Activated CD8-positive, alpha-beta T cell treated with anti-CD3 and anti-CD28 coated beads for 36 hours (primary cell): ENCODE data around the gene PRRG4. TPM values are rescaled to one million over a fixed set of nuclear protein-coding genes. Genes with fewer than 3 reads are reported as not detected.

Experiments
- ATAC-seq: fragments of 200-7000 bp; cut with Tn5 transposase; one replicate; pipeline ENCODE4 v1.10.0; 2021; ENCODE audit warnings: mild to moderate bottlenecking, moderate library complexity
- CTCF ChIA-PET: fragments of 350-600 bp; sonication (Branson Sonifier 250); formaldehyde crosslinking; loops from one replicate; lab custom pipeline; 2021; ENCODE audit warnings: antibody characterized with exemption; lab: Charles Lee
- POLR2A ChIA-PET: fragments of 350-600 bp; sonication (Branson Sonifier 250); formaldehyde crosslinking; loops from one replicate; lab custom pipeline; 2021; ENCODE audit warnings: antibody characterized with exemption; lab: Charles Lee
- DNase-seq: peaks from one replicate; pipeline ENCODE4 v3.0.0-alpha.2; 2020
- H3K27ac Mint-ChIP-seq: one replicate; pipeline ENCODE4 v1.8.0; 2021; ENCODE audit warnings: mild to moderate bottlenecking, mixed read lengths
- H3K27me3 Mint-ChIP-seq: one replicate; pipeline ENCODE4 v1.8.0; 2021; ENCODE audit warnings: mixed read lengths
- H3K36me3 Mint-ChIP-seq: one replicate; pipeline ENCODE4 v1.8.0; 2021; ENCODE audit warnings: low read depth, mixed read lengths
- H3K4me1 Mint-ChIP-seq: one replicate; pipeline ENCODE4 v1.8.0; 2021; ENCODE audit warnings: low read depth, mixed read lengths
- H3K4me3 Mint-ChIP-seq: one replicate; pipeline ENCODE4 v1.8.0; 2021; ENCODE audit warnings: mild to moderate bottlenecking, moderate library complexity, mixed read lengths
- H3K9me3 Mint-ChIP-seq: one replicate; pipeline ENCODE4 v1.8.0; 2021; ENCODE audit warnings: mixed read lengths
- intact Hi-C: fragments of 100-400 bp; cut with micrococcal nuclease; formaldehyde crosslinking; loops from one replicate; pipeline ENCODE4 v1.10.0; 2022
- total RNA-seq, 2 experiments: library from RNA; stranded (reverse); gene quantifications; one replicate each; pipeline ENCODE4 v1.2.3, GENCODE V29; 2021
- TF ChIP-seq, protein P1 (sequence below): fragments of 200-600 bp; IDR thresholded peaks from one replicate; pipeline ENCODE4 v1.8.0; 2022; ENCODE audit warnings: antibody characterized with exemption, mild to moderate bottlenecking

PRRG4 gene
- total RNA-seq, 2 experiments from 2014 or later, result 0.27 to 0.34 TPM

DNA sequence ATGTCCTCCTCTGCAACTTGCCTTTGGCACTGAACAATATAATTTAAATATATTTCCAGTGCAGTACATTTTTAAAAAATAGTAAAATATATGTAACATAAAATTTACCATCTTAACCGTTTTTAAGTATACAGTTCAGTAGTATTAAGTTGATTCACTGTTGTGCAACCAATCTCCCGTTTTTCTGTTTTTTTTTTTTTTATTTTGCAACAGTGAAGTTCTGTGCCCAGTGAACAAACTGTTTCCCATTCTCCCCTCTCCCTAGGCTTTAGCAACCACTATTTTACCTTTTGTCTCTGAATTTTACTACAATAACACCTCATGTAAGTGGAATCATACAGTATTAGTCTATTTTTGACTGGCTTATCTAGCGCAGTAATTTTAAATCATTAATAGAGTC lies 13.8 kb downstream of the PRRG4 start:
- Mint-ChIP-seq H3K4me1 (no peaks in the 10 kb centered on the region), H3K36me3 (no peaks in the 10 kb centered on the region), H3K4me3 (no peak overlapping the region), H3K27me3 (peaks cover 4% of the 10 kb centered on the region), H3K27ac (no peak overlapping the region), H3K9me3 (no peaks in the 10 kb centered on the region)
- ChIA-PET CTCF (interaction anchor here (0.6 kb wide), 1 partner anchor 932 kb away, joined by 3 read pairs; no protein-coding TSS in a partner anchor), POLR2A (no interaction called here)
- intact Hi-C loops, result no loop called here
- TF ChIP-seq, protein P1, sequence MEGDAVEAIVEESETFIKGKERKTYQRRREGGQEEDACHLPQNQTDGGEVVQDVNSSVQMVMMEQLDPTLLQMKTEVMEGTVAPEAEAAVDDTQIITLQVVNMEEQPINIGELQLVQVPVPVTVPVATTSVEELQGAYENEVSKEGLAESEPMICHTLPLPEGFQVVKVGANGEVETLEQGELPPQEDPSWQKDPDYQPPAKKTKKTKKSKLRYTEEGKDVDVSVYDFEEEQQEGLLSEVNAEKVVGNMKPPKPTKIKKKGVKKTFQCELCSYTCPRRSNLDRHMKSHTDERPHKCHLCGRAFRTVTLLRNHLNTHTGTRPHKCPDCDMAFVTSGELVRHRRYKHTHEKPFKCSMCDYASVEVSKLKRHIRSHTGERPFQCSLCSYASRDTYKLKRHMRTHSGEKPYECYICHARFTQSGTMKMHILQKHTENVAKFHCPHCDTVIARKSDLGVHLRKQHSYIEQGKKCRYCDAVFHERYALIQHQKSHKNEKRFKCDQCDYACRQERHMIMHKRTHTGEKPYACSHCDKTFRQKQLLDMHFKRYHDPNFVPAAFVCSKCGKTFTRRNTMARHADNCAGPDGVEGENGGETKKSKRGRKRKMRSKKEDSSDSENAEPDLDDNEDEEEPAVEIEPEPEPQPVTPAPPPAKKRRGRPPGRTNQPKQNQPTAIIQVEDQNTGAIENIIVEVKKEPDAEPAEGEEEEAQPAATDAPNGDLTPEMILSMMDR, result no peak
- ATAC-seq, result no peak
- no peak for DNase-seq

DNA sequence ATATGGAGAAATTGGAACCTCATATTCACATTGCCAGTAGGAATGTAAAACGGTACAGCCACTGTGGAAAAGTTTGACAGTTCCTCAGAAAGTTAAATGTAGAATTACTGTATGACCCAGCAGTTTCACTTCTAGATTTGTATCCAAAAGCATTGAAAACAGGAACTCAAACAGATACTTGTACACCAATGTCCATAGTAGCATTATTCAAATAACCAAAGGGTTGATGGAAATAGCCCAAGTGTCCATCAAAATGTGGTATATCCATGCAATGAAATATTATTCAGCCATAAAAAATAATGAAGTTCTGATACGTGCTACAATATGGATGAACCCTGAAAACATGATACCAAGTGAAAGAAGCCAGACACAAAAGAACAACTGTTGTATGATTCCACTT lies 17.8 kb downstream of the PRRG4 start:
- no peaks in the 10 kb centered on the region for H3K27me3 Mint-ChIP-seq
- TF ChIP-seq, protein P1, result no peak

DNA sequence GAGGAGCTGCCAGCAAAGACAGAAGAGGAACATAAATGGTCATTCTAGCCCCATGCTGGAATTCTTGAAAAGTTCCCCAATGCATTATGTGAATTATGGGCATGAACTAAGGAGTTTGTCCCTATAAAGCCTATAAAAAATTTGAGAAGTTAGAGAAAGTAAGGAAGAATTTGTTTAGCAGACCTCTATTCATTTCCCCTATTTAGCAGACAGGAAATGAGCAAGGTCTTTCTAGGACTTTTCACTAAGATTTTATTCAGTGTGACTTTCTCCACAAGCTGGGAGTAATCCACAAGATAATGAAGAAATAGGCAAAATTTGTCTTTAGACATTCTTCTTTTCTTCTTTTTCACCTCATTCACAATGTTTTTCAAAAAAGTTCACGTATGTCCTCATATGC lies 20.0 kb downstream of the PRRG4 start:
- intact Hi-C loops, result no loop called here
- Mint-ChIP-seq H3K27me3 (no peaks in the 10 kb centered on the region), H3K27ac (no peak overlapping the region), H3K4me1 (peaks cover 3% of the 10 kb centered on the region), H3K4me3 (no peak overlapping the region), H3K9me3 (no peaks in the 10 kb centered on the region), H3K36me3 (no peaks in the 10 kb centered on the region)
- ChIA-PET CTCF (no interaction called here), POLR2A (interaction anchor here (0.9 kb wide), 1 partner anchor 14 kb away, joined by 3 read pairs; no protein-coding TSS in a partner anchor)
- DNase-seq, result no peak
- no peak for ATAC-seq
- TF ChIP-seq, protein P1, result no peak

More for the DNA sequence above, 17.8 kb downstream of the PRRG4 start:
- H3K4me3 Mint-ChIP-seq, result no peak overlapping the region
- ATAC-seq (no peak), DNase-seq (no peak)
- peaks cover 3% of the 10 kb centered on the region for H3K4me1 Mint-ChIP-seq
- no peaks in the 10 kb centered on the region for H3K36me3 Mint-ChIP-seq
- H3K9me3 Mint-ChIP-seq, result no peaks in the 10 kb centered on the region
- intact Hi-C loops, result no loop called here
- POLR2A ChIA-PET, result no interaction called here
- no peak overlapping the region for H3K27ac Mint-ChIP-seq
- CTCF ChIA-PET, result no interaction called here

GRCh38 chr11:32851251-32851650 lies 21.5 kb downstream of the PRRG4 start:
- ChIA-PET POLR2A (no interaction called here), CTCF (no interaction called here)
- no peak for DNase-seq
- Mint-ChIP-seq H3K4me1 (peaks cover 3% of the 10 kb centered on the region), H3K27ac (no peak overlapping the region), H3K36me3 (no peaks in the 10 kb centered on the region), H3K4me3 (no peak overlapping the region), H3K27me3 (no peaks in the 10 kb centered on the region), H3K9me3 (no peaks in the 10 kb centered on the region)
- intact Hi-C loops, result no loop called here
- ATAC-seq, result no peak
- TF ChIP-seq, protein P1, result no peak

- no peak overlapping the region for H3K4me3 Mint-ChIP-seq
- DNase-seq, result no peak
- intact Hi-C loops, result no loop called here
- ChIA-PET CTCF (no interaction called here), POLR2A (no interaction called here)
- H3K27ac Mint-ChIP-seq, result no peak overlapping the region
- TF ChIP-seq, protein P1, result no peak
- H3K9me3 Mint-ChIP-seq, result no peaks in the 10 kb centered on the region
- H3K36me3 Mint-ChIP-seq, result no peaks in the 10 kb centered on the region
- no peak for ATAC-seq
- H3K4me1 Mint-ChIP-seq, result peaks cover 3% of the 10 kb centered on the region
- no peaks in the 10 kb centered on the region for H3K27me3 Mint-ChIP-seq
These were observed 22.5 kb downstream of the PRRG4 start for GRCh38 chr11:32852207-32852606.
